ENCODE data around the gene LY6G6D.

The LY6G6D gene

GRCh38 chr6:31734821-31735406, 19.8 kb downstream of the LY6G6D start:
- TF ChIP-seq, protein P1, sequence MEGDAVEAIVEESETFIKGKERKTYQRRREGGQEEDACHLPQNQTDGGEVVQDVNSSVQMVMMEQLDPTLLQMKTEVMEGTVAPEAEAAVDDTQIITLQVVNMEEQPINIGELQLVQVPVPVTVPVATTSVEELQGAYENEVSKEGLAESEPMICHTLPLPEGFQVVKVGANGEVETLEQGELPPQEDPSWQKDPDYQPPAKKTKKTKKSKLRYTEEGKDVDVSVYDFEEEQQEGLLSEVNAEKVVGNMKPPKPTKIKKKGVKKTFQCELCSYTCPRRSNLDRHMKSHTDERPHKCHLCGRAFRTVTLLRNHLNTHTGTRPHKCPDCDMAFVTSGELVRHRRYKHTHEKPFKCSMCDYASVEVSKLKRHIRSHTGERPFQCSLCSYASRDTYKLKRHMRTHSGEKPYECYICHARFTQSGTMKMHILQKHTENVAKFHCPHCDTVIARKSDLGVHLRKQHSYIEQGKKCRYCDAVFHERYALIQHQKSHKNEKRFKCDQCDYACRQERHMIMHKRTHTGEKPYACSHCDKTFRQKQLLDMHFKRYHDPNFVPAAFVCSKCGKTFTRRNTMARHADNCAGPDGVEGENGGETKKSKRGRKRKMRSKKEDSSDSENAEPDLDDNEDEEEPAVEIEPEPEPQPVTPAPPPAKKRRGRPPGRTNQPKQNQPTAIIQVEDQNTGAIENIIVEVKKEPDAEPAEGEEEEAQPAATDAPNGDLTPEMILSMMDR (IDR thresholded peaks at IDR 0.05; ENCODE audit: extremely low read depth, insufficient read depth, missing control alignments): no peak
- in situ Hi-C loops (cut with MboI; ENCODE audit: low pct_unique_long_range_greater_than_20kb, low sequenced_read_pairs, unreplicated experiment): no loop called here
- DNase-seq (ENCODE audit: low spot score): peak; percentile 79

GRCh38 chr6:31736021-31736767, 21.0 kb downstream of the LY6G6D start, which contains the start of gene CLIC1:
Gene CLIC1 (minus strand): TSS chr6:31736530. CDS start chr6:31736300, 230 bp downstream.
- in situ Hi-C loops (cut with MboI; ENCODE audit: low pct_unique_long_range_greater_than_20kb, low sequenced_read_pairs, unreplicated experiment): no loop called here
- TF ChIP-seq, protein P1 (IDR thresholded peaks at IDR 0.05; ENCODE audit: extremely low read depth, insufficient read depth, missing control alignments): no peak
- DNase-seq (ENCODE audit: low spot score): peak; percentile 84

- in situ Hi-C loops (cut with MboI; ENCODE audit: low pct_unique_long_range_greater_than_20kb, low sequenced_read_pairs, unreplicated experiment): no loop called here
- no peak for DNase-seq (ENCODE audit: low spot score)
Measured at GRCh38 chr6:31736768-31737314, 21.7 kb downstream of the LY6G6D start.

GRCh38 chr6:31737315-31737990, 22.3 kb downstream of the LY6G6D start:
- TF ChIP-seq, protein P1 (IDR thresholded peaks at IDR 0.05; ENCODE audit: extremely low read depth, insufficient read depth, missing control alignments): no peak
- no peak for DNase-seq (ENCODE audit: low spot score)
- in situ Hi-C loops (cut with MboI; ENCODE audit: low pct_unique_long_range_greater_than_20kb, low sequenced_read_pairs, unreplicated experiment): no loop called here

More at GRCh38 chr6:31736768-31737314, 21.7 kb downstream of the LY6G6D start:
- TF ChIP-seq, protein P1 (IDR thresholded peaks at IDR 0.05; ENCODE audit: extremely low read depth, insufficient read depth, missing control alignments): no peak

GRCh38 chr6:31737991-31738979, 23.1 kb downstream of the LY6G6D start:
- in situ Hi-C loops (cut with MboI; ENCODE audit: low pct_unique_long_range_greater_than_20kb, low sequenced_read_pairs, unreplicated experiment): no loop called here
- DNase-seq (ENCODE audit: low spot score): peak; percentile 82
- TF ChIP-seq, protein P1 (IDR thresholded peaks at IDR 0.05; ENCODE audit: extremely low read depth, insufficient read depth, missing control alignments): no peak
